ENCODE data around the gene LRRC8D.

The LRRC8D gene

GRCh38 chr1:89927049-89927448 lies 106.2 kb downstream of the LRRC8D start:
- H3K27ac ChIP-seq = no peak overlapping the region
- TF ChIP-seq CTCF (conservative IDR thresholded peaks at IDR 0.05) = no peak

DNA sequence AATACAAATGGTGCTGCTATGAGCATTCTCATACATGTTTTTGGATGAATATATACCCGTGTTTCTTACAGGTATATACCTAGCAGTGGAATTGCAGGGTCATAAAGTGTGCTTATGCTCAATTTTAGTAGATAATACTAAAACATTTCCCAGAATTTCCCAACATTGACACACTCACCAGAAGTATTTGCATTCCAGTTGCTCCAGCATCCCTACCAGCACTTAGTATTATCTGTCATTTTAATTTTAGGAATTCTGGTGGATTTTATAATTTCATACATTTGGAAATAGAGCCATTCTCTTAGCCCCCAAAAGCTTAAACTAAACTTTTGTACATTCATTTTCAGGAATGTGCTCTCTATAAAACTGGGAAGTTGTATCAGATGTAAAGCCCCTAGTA lies 106.6 kb downstream of the LRRC8D start:
- no peak overlapping the region for H3K27ac ChIP-seq
- TF ChIP-seq CTCF (conservative IDR thresholded peaks at IDR 0.05) = no peak

DNA sequence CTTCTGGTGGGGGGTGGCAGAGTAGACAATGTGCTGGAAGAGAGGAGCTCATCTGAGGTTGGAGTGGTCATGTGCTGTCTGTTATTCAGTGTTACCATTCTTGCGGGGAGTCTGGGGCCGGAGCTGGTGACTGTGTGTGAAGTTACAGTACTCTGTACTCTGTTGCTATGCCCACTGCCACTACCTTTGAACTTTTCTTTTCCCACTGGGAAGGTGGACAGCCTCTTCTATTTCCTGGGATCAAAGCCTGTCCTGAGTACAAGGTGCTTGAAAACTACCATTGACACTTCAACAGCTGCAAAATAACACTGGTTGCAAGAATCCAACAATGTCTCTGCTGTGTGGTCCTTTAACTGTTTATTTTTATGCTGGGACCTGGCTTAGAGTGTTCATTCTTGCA lies 107.7 kb downstream of the LRRC8D start:
- TF ChIP-seq CTCF (conservative IDR thresholded peaks at IDR 0.05) = no peak
- no peak overlapping the region for H3K27ac ChIP-seq

GRCh38 chr1:89929467-89930063 lies 108.7 kb downstream of the LRRC8D start:
- no peak overlapping the region for H3K27ac ChIP-seq
- TF ChIP-seq CTCF (conservative IDR thresholded peaks at IDR 0.05) = no peak

GRCh38 chr1:89930579-89930978 lies 109.7 kb downstream of the LRRC8D start:
- TF ChIP-seq CTCF (conservative IDR thresholded peaks at IDR 0.05) = no peak
- H3K27ac ChIP-seq = no peak overlapping the region

- H3K27ac ChIP-seq = no peak overlapping the region
- TF ChIP-seq CTCF (conservative IDR thresholded peaks at IDR 0.05) = no peak
Observed at GRCh38 chr1:89931964-89932363, 111.1 kb downstream of the LRRC8D start.

DNA sequence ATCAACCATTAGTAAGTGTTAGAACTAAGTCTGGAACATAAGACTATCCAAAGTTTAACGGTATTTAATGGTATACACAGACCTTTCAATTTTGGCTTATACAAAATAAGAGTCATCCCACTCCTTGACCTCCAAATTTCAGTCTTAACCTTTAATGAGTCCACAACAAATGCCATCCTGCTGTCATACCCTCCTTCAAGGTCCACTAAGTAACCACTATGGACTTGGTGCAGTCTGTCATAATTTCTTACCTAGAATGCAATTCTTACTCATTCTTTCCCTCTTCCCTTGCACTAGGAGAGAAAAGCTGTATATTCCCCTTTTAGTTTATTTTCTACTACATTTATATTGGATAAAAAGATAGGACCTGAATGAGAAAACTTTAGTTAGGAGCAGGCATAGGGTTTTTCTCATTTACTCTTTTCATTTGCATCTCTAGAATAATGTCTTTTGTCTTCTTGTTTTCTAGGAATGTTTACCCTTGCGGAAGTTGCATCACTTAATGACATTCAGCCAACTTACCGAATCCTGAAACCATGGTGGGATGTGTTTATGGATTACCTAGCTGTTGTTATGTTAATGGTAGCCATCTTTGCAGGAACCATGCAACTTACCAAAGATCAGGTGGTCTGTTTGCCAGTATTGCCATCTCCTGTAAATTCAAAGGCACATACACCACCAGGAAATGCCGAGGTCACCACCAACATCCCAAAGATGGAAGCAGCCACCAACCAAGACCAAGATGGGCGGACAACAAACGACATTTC lies 111.9 kb downstream of the LRRC8D start:
- H3K27ac ChIP-seq = no peak overlapping the region
- no peak for TF ChIP-seq CTCF (conservative IDR thresholded peaks at IDR 0.05)
